Fibroblast of skin of left quadriceps (primary cell): ENCODE results near the gene PLEKHA8.
"Not testable (repeated sequence)": the region's sequence is repeated elsewhere in the genome, so short reads cannot be mapped to it uniquely, and the experiment has no call there.

ENCODE experiments used
- DNase-seq, 2 experiments: peaks; one replicate each; pipeline ENCODE4 v3.0.0-alpha.2; 2013; ENCODE audit warnings: low read depth in 2 of 2

PLEKHA8 gene

DNA sequence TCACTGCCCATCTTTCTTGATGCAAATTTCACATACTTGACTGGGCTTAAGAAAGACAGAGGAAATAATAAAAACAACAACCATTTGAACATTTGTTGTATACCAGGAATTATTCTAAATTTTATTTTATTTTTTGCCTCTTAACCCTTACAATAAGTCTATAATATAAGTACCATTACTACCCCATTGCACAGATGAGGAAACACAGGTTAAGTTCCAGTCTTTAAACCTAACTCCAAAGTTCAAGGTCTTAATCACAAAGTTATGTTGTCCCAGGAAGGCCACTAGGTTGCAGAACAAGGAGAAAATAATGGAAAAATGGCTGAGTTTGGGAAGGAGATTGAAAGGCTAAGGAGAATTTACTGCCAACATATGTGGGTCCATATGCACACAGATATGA, 5.2 kb upstream of the PLEKHA8 start:
- no peak for DNase-seq

DNA sequence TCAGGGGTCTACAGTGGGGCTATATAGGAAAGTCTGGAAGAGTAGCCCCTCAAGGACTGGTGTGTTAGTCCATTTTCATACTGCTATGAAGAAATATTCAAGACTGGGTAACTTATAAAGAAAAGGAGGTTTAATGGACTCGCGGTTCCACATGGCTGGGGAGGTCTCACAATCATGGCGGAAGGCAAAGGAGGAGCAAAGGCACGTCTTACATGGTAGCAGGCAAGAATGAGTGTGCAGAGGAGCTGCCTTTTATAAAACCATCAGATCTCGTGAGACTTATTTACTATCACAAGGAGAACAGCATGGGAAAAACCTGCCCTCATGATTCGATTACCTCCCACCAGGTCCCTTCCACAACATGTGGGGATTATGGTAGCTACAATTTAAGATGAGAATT, 4.7 kb upstream of the PLEKHA8 start:
- no peak for DNase-seq

DNA sequence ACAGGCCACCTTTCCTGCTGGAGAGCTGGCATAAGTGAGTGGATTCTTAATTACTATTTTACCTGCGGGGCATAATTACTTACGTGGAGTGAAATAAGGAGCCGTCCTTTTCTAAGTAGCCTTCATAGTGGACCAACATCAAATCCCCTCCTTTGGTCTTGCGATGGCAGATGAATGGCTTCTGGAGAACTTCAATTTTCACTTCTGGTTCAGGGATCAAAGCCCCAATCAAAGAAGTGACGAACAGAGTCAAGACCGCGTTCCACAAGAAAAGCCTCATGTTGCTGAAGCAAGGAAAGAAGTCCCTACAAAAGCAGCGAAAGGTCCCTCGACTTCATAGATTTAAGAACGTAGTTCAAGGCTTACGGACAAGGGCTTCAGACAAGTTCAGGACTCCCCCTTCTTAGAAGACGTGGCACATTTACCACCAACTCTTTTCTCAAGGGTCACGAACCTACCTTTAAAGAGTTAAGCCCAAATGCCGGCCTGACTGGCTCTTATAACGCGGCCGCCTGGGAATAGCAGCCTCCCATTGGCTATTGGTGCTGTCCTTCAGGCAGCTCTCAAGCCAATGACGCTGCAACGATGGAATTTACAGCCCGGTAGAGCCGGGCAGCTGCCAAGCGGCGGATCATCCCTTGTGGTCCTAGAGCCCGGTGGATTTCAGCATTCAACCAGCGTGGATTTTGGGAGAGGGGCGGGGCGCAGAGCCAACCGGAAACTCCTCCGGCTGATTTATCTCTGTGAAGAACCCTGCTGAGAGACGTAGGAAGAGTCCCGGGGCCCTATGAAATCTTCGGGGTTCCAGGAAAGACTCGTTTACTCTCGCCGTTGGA, 1.8 kb upstream of the PLEKHA8 start, which contains the start of gene FKBP14:
Gene FKBP14, minus strand, starts transcription at position 474 of the 836 bp plus-strand sequence. Its CDS starts 194 bp downstream, at position 280.
- peak; percentile 99 for DNase-seq

GRCh38 chr7:30027065-30027456, 1.2 kb upstream of the PLEKHA8 start:
- no peak for DNase-seq

DNA sequence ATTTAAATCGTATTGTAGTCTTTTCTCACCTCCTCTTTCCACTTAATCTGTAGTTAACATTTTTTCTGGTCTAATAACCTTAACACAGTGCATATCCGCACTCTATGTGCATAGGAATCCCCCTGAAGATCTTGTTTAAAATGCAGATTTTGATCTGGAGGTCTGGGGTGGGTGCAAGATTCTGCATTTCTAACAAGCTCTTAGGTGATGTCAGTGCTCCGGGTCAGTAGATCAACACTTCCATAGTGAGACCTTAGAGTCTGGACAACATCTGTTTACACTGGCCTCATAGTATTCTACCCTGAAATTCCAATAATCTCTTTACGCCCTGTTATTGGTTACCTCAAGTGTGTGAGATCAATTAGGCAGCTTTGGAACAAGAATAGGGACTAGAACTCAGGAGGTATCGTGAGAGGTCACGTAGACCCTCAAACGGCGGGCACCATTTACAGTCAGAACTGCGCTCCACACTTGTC, 434 bp upstream of the PLEKHA8 start:
- no peak for DNase-seq

DNA sequence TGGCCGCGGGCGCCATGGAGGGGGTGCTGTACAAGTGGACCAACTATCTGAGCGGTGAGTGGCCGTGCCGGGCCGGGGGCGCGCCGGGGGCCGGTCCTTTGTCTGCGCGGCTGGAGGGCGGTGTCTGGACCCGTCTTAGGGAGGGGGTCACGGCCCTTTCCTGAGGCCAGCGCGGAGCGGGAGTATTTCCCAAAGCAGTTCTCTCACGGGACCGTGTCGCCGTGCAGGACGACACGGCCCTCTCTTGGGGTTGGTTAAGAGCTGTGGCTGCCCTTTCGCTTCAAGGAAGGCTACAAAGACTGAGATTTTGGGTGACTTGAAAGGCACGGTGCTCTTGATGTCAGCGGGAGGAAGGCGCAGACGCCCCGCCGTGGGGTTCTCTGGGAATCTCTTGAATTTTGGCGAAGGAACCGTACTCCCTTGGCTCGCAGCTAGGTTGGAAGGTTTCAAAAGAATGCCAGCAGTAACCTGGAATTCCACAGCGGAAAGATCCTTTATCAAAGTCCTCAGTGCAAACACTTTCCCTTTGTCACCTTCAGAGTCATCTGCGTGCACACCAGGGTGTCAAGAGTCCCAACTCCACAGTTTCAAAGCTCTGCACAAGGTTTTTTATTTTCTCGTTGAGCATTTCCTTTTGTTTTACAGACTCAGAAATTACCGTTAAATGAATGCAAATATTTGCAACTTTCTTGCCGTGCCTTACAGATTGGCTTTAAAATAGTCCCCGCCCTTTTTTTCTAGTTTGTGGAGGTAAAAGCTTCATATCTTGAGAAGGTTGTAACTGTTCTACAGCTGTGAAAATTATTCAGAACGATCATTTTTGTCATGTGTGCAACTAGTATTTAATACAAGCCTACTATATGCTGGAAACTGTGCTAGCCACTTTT, 780 bp downstream of the PLEKHA8 start:
- DNase-seq, result no peak

DNA sequence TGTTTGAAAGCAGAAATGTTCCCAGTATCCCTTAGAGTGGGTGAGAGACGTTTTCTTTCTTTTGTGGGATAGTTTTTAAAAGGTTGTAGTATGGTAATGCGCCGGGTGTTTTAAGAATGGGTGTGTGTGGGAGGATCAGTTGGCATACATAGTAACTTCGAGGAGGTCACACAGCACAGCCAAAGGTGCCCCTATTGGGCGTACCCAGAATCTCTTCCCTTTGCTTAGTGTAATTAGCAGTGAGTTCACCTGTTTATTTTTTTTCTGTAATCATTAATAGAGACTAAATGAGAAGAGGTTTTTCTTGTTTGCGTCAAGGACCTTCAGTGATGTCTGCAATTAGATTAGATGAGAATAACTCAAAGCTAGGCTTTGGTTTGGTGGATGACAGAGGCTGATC, 1.5 kb downstream of the PLEKHA8 start:
- no peak for DNase-seq

DNA sequence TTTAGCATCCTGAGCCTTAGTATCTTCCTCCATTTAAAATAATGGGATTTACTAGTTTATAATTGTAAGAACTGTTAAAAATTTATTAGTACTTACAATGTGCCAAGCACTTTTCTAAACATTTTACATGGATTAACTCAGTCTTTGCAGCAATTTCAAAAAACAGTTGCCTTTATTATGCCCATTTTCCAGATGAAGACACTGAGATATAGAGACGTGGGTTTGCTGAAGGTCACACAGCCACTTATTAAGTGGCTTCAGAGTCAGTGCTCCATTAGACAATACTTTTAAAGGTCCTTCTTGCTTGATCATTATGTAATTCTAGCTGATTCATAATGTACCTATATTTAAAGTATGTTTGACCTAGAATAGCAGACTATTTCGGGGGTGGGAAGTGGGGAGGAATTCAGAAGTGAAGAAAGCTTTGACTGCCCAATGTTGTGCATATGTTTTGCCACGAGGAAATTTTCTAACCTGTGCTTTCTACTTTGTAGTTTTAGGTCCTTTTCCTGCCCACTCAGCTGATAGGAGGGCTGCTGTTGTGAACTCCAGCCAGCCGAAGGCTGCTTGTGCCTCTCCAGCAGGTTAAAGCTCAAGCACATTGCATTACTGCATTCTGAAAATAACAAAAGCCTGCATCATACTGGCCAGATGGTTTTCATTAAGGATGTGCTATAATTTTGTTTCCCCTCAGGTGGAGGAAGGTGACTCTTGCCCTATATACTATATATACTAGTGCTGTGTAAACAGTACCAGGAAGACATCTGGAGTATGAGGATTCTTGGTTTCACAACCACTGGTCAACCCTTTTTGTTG, 4.3 kb downstream of the PLEKHA8 start:
- DNase-seq, result peak; percentile 61 to 62

GRCh38 chr7:30034501-30034900, 6.3 kb downstream of the PLEKHA8 start:
- DNase-seq, result no peak

GRCh38 chr7:30036220-30036619, 8.0 kb downstream of the PLEKHA8 start:
- DNase-seq, result no peak

- peak; percentile 49 to 57 for DNase-seq
Measured at GRCh38 chr7:30038196-30038980, 10.2 kb downstream of the PLEKHA8 start.

GRCh38 chr7:30040938-30041337, 12.7 kb downstream of the PLEKHA8 start:
- no peak for DNase-seq

DNA sequence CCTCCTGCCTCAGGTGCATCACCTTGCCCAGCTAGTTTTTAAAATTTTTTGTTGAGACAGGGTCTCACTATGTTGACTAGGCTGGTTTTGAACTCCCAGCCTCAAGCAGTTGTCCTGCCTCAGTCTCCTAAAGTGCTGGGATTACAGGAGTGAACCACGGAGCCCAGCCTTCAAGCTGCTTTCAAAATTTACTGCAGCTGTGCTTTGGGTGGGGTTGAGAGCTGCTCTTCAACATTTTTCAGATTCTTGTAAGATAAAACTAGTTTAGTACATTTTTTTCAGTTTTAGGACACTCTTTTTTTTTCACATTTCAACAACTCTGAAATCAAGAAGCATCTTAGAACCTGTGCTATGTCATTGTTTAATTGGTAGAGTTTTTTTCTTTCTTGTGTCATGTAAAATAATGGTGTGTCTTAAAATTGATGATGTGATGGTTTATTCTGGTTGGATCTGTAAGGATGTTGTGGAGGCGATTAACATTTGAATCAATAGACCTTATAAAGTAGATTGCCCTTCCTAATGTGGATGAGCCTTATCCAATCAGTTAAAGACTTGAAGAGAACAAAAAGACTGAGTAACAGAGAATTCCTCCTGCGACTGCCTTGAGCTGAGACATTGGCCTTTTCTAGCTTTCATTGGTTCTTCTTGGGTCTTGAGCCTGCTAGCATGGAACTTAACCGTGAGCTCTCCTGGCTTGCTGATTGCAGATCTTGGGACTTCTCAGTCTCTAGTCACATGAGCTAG, 13.5 kb downstream of the PLEKHA8 start:
- no peak for DNase-seq

DNA sequence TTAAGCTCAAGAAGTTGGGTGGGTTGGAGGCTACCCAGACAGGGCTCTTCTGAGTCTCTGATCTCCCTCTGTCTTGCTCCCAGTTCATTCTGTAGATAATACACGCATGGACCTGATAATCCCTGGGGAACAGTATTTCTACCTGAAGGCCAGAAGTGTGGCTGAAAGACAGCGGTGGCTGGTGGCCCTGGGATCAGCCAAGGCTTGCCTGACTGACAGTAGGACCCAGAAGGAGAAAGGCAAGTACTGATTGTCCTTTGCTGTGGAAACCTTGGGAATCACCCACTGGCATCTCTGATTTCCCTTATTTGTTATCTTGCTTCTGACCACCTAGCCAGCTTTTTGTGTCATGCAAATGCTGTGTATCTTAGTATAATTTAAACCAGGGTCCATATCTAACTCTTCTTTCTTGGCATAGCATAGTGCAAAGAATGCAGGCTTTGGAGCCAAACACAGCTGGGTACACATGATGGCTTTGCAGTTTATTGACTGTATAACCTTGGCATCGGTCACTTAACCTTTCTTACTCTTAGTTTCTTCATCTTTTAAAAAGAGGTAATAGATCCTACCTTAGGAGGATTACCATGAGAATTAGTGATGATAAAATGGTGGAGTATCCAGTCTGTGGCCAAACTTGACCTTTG, 18.0 kb downstream of the PLEKHA8 start:
- no peak for DNase-seq

GRCh38 chr7:30047124-30047523, 18.9 kb downstream of the PLEKHA8 start:
- no peak for DNase-seq

- no peak for DNase-seq
Measured at GRCh38 chr7:30048582-30048981, 20.4 kb downstream of the PLEKHA8 start.

- DNase-seq, result no peak
Measured at GRCh38 chr7:30049173-30049572, 21.0 kb downstream of the PLEKHA8 start.

DNA sequence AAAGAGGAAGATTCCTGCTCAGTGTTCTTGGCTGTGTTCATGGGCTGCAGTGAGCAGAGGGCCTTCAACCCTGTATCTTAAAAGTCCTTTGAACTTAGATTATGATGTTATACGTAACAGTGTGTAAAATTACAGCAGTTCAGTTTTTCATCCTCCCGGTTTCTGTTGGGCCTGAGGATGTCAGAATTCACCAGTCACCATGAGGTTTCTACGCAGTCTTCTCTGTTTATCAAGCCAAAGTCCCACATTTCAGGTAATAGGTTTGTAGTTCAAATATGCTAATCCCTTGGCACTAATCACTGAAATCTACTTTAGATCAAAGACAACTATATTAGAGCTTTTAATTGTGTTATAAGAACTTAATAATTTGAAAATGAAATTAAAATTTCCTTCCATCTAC, 24.9 kb downstream of the PLEKHA8 start:
- DNase-seq, result no peak

DNA sequence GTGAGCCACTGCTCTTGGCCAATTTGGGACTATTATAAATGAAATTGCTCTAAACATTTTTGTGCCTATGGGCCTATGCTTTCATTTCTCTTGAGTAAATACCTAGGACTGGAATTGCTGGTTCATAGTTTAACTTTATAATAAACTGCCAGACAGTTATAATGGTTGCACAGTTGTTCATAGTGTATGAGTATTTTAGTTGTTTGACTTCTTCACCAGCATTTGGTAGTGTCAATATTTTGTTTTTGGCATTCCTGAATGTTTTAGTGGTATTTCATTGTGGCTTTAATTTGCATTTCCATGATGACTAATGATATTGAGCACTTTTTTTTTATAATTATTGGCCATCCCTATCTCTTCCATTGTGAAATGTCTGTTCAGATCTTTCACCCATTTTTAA, 29.5 kb downstream of the PLEKHA8 start:
- DNase-seq, result no peak

DNA sequence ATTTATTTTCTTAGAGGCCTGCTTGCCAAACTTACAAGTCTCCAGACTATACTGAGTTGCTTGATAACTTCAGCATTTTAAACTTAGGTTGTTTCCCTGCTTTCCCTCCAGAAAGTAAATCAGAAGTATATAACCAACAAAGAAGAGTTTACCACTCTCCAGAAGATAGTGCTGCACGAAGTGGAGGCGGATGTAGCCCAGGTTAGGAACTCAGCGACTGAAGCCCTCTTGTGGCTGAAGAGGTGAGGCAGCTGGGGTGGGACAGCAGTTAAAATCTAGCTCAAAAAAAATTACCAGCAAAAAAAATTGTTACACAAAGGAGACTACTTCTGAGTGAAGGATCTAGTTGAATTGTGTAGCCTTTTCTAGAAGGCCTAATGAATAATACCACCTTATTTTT, 33.6 kb downstream of the PLEKHA8 start:
- DNase-seq, result not testable (repeated sequence)
